Measurements from ENCODE around the gene RHBG. TPM values are rescaled to one million over a fixed set of nuclear protein-coding genes. Genes with fewer than 3 reads are reported as not detected.

The RHBG gene
- total RNA-seq, 2 donors from 2014 or later, result not detected

GRCh38 chr1:156399355-156400125 is 30.5 kb downstream of the RHBG start:
- ATAC-seq (no peak), DNase-seq (no peak)
- intact Hi-C loops (cut with DNase I), result loop anchor here in 1 of 2 donors (10.0 kb wide), 1 partner anchor 315 kb away; no protein-coding TSS in a partner anchor

DNA sequence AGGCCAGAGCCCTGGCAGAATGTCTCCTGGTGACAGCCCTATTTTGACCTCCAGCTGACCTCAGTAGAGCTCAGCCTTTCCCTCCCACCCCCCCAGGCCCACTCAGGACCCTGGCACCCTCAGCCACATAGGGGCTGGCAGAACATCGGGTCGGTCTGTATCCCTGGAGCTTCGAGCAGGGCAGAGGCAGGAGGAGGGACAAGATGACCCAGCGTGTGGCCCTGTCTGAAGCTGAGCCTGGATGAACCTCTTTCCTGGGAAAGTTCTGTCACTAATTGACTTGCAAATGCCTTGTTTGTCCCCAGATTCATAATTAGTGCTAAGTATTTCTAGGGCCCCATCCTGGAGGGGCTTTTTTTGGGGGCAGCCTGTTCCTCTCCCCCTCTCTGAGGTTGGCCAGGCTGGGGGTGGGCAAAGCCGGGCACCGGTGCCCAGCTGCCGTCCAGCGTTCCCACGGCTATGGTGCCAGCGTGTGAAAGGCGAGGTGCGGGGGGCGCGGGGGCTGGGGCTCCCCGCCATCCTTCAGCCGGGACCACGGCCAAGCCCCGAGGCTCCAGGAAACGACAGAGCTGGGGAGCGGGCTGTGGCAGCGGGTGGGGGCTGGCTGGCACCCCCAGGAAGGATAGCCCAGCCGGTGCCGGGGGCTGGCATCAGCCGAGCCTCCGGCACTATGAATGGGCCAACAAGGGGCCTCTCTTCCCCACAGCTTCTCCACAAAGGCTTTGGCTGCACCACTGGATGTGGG is 31.4 kb downstream of the RHBG start:
- no peak for DNase-seq
- ATAC-seq, result no peak
- intact Hi-C loops (cut with DNase I), result loop anchor here in 1 of 2 donors (10.0 kb wide), 1 partner anchor 314 kb away; no protein-coding TSS in a partner anchor

DNA sequence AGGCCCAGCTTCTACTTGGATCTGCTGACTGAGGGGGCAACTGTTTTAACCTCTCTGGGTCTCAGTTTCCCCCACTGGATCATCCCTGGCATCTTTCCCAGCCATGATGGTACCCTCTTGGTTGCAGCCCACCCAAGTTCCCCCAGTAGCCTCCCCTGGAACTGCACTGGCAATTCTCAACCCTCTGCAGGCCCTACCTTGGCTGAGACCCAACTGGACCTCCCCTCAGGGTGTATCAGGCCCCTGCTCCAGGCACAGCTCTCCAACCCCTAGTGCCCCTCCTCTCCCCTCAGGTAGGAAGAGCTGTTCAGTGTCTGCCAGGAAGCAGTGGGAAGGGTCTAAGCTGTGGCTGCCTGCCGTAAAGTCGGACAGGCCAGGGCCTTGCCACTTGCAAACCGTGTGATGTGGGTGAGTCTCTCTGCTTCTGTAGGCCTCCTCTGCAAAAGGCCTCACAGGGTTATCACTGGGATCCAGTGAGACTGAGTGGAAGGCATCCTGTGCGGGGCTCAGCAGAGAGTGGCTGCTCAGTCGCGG is 32.1 kb downstream of the RHBG start:
- DNase-seq (no peak), ATAC-seq (no peak)
- intact Hi-C loops (cut with DNase I), result loop anchor here in 1 of 2 donors (10.0 kb wide), 1 partner anchor 314 kb away; no protein-coding TSS in a partner anchor

- intact Hi-C loops (cut with DNase I), result loop anchor here in 1 of 2 donors (10.0 kb wide), 1 partner anchor 313 kb away; no protein-coding TSS in a partner anchor
- DNase-seq, result no peak
- no peak for ATAC-seq
Measured at GRCh38 chr1:156401681-156402081, 32.7 kb downstream of the RHBG start.

DNA sequence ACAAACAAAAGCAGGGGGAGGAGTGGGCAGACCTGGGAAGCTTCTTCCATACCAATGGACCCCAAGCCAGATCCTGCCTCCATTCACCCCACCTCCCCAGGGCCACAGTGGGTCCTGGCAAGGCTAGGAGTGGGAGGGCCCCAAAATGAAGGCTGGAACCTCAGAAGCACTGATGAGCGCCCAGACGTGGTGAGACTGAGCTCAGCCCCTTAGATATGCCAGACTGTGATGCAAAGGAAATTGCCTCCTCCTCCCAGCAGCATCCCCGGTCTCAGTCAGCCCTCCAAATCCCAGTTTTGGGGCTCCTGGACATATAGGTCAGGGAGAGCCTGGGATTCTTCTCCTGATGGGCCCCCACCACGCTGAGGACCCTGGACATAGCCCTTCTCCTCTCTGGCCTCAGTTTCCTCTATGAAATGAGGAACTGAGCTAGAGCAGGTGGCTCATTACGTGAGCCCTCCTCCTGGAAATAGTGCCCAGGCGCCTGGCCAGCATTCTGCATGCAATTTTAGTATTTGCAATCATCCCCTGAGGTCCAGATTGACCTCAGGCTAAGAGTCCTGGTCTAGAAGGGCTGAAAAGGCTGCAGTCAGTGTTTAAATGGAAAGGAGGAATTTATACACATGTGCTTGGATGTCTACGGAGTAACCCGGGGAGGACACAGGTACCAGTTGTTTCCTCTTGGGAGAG is 33.5 kb downstream of the RHBG start:
- no peak for DNase-seq
- intact Hi-C loops (cut with DNase I), result loop anchor here in 1 of 2 donors (10.0 kb wide), 1 partner anchor 312 kb away; no protein-coding TSS in a partner anchor
- ATAC-seq, result no peak

DNA sequence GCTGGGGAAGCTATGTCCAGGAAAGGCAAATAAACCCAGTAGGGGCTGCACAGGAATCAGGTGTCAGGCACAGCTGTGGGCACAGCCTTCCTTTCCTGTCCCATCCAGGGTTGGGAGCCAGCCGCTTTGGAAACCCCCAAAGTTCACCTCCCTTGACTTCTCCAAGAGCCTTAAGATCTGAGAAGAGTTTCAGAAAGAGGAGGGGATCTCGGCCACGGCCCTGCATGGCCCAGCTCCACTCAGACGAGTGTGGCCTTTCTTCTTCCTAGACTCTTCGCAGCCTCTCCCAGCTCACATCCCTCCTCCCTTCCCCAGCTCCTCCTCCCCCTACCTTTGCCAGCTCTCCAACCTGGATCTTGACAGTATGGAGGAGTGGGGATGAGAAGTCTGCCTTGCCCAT is 36.7 kb downstream of the RHBG start:
- intact Hi-C loops (cut with DNase I), result loop anchor here in 1 of 2 donors (10.0 kb wide), 1 partner anchor 309 kb away; no protein-coding TSS in a partner anchor
- DNase-seq, result no peak
- no peak for ATAC-seq

GRCh38 chr1:156406251-156406650 is 37.2 kb downstream of the RHBG start:
- intact Hi-C loops (cut with DNase I), result loop anchor here in 1 of 2 donors (10.0 kb wide), 1 partner anchor 309 kb away; no protein-coding TSS in a partner anchor
- no peak for DNase-seq
- ATAC-seq, result no peak

- no peak for DNase-seq
- intact Hi-C loops (cut with DNase I), result loop anchor here in 1 of 2 donors (10.0 kb wide), 1 partner anchor 307 kb away; no protein-coding TSS in a partner anchor
- no peak for ATAC-seq
Measured at GRCh38 chr1:156407344-156407743, 38.3 kb downstream of the RHBG start.

DNA sequence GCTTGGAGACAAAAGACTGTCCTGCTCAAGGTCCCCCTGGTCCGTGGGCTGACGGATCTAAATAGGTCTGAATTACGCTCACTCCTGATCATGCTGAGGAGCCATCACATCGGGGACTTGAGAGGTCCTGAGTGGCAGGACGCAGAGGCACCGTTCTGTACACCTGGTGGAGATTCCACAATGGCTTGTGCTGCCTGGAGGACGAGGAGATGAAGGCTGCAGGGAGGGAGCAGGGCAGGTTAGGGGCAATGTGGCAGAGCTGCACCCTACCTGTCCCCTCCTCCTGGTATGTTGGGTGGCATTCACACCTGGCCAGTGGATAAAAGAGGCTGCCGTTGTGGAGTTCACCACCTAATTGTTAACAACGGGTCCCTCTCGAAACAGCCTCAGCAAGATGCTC is 38.7 kb downstream of the RHBG start:
- intact Hi-C loops (cut with DNase I), result loop anchor here in 1 of 2 donors (10.0 kb wide), 1 partner anchor 307 kb away; no protein-coding TSS in a partner anchor
- no peak for ATAC-seq
- no peak for DNase-seq

GRCh38 chr1:156409439-156409838 is 40.4 kb downstream of the RHBG start:
- ATAC-seq (no peak), DNase-seq (no peak)
- intact Hi-C loops (cut with DNase I), result loop anchor here in 1 of 2 donors (10.0 kb wide), 1 partner anchor 305 kb away; no protein-coding TSS in a partner anchor

DNA sequence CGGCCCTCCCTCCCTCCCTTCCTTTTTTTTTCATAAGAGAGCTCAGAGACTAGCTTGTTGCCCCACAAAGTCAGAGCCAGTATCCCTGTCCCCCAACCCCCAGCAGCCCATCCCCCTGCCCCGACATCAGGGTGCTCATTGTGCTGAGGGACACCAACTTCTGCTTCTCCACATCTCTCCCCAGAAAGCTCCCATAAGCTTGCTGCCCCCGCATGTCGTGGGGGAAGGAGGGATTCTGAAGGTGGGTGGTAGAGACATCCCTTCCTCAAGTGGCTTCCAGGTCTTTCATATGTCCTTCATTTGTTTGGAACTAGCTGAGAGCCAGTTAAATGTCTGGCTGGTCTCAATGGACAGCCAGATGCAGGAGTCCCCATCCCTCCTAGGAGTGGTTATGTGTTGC is 41.2 kb downstream of the RHBG start:
- ATAC-seq, result no peak
- intact Hi-C loops (cut with DNase I), result no loop called here
- DNase-seq, result no peak

DNA sequence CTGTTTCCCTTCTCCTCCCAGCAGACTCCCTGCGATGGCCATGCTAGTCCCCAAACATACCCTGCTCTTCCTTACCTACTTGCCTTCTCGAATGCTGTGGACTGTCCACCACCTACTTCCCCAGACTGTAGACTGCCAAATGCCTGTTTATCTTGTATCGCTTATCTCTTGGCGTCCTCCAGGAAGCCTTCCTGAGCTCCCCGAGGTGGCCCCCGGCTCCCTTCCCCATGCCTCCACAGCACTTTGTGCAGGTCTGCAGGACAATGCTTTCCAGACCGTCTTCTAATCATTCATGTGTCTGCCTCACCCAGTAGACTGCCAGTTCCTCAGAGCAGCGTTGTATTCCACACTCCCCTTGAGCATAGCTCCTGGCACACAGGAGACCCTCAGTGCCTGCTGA is 41.7 kb downstream of the RHBG start:
- no peak for DNase-seq
- ATAC-seq, result no peak
- intact Hi-C loops (cut with DNase I), result no loop called here

- DNase-seq (no peak), ATAC-seq (no peak)
- intact Hi-C loops (cut with DNase I), result no loop called here
Measured at GRCh38 chr1:156412653-156413321, 43.8 kb downstream of the RHBG start.

- intact Hi-C loops (cut with DNase I), result no loop called here
- ATAC-seq (no peak), DNase-seq (no peak)
Measured at GRCh38 chr1:156413391-156414246, 44.6 kb downstream of the RHBG start.

DNA sequence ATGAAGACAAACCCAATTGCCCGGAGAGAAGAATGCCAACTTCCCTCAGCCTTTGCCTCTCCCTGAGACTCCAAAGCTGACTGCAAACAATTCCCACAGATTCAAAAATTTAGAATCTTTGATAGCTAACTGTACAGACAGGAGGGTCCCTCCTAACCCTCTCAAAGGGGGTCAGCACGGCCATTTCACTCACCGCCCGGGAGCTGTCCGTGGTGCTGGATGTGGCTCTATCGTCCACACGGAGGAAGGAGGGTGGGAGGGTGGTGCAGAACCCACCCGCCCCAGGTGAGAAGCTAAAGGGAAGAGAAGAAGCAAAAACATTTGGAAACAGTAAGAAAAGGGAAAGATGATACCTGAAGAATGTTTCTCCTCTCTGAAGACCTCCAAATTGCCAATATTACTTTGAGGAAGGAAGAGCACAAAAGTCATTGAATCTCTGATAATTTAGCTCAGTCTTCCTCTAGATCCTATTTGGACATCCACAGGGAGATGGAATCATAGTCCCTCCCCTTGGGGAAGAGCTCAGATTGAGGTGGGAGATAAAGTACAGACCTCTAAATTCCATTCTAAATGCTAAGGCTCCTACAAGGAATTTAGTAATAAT is 45.6 kb downstream of the RHBG start:
- ATAC-seq (no peak), DNase-seq (no peak)
- intact Hi-C loops (cut with DNase I), result no loop called here

GRCh38 chr1:156416993-156417392 is 48.0 kb downstream of the RHBG start:
- DNase-seq (no peak), ATAC-seq (no peak)
- intact Hi-C loops (cut with DNase I), result no loop called here

- ATAC-seq (no peak), DNase-seq (no peak)
- intact Hi-C loops (cut with DNase I), result no loop called here
Measured at GRCh38 chr1:156417401-156418020, 48.5 kb downstream of the RHBG start.
